Measurements from ENCODE around the gene SPEG. TPM values are rescaled to one million over a fixed set of nuclear protein-coding genes. Genes with fewer than 3 reads are reported as not detected.

The SPEG gene
- 0.09 and 0.42 TPM in 2 replicates for total RNA-seq

- ATAC-seq (ENCODE audit: low read depth) (no peak), DNase-seq (no peak)
- no peaks in the 10 kb centered on the region for H3K9me3 Mint-ChIP-seq
- intact Hi-C loops (cut with micrococcal nuclease): no loop called here
- H3K36me3 Mint-ChIP-seq (ENCODE audit: low read depth): no peaks in the 10 kb centered on the region
- ChIA-PET POLR2A (no interaction called here), CTCF (interaction anchor here (1.9 kb wide), 1 partner anchor 95 kb away, joined by 6 read pairs; no protein-coding TSS in a partner anchor)
- H3K27me3 Mint-ChIP-seq: peaks cover 33% of the 10 kb centered on the region
- no peak within 1 kb of the TSS for H3K4me3 Mint-ChIP-seq
- no peaks in the 10 kb centered on the region for H3K4me1 Mint-ChIP-seq
- TF ChIP-seq CTCF (IDR thresholded peaks at IDR 0.05): no peak
- H3K27ac Mint-ChIP-seq: no peak within 1 kb of the TSS
Measured at GRCh38 chr2:219434718-219435525, at the start of gene SPEG. SPEG (plus strand) TSS chr2:219434843; CDS start chr2:219434978, 135 bp downstream.

GRCh38 chr2:219384859-219385258, 49.8 kb upstream of the SPEG start:
- Mint-ChIP-seq H3K27me3 (no peaks in the 10 kb centered on the region), H3K4me1 (peaks cover 16% of the 10 kb centered on the region), H3K36me3 (ENCODE audit: low read depth) (peaks cover 68% of the 10 kb centered on the region), H3K4me3 (peak overlapping the region; percentile 19), H3K27ac (peak overlapping the region; percentile 22), H3K9me3 (no peaks in the 10 kb centered on the region)
- no peak for TF ChIP-seq CTCF (IDR thresholded peaks at IDR 0.05)
- intact Hi-C loops (cut with micrococcal nuclease): loop anchor here (5.0 to 10.0 kb wide), 5 partner anchors 257 to 980 kb away; partner anchors contain the start of genes CNOT9, RNF25, STK36 and USP37
- ATAC-seq (ENCODE audit: low read depth) (no peak), DNase-seq (no peak)
- CTCF ChIA-PET: no interaction called here
- POLR2A ChIA-PET: interaction anchor here (0.6 kb wide), 1 partner anchor 69 kb away, joined by 3 read pairs; no protein-coding TSS in a partner anchor

- Mint-ChIP-seq H3K27me3 (no peaks in the 10 kb centered on the region), H3K36me3 (ENCODE audit: low read depth) (peaks cover 61% of the 10 kb centered on the region), H3K27ac (no peak overlapping the region), H3K4me3 (peak overlapping the region; percentile 95), H3K9me3 (no peaks in the 10 kb centered on the region), H3K4me1 (peaks cover 16% of the 10 kb centered on the region)
- CTCF ChIA-PET: no interaction called here
- ATAC-seq (ENCODE audit: low read depth): no peak
- POLR2A ChIA-PET: no interaction called here
- TF ChIP-seq CTCF (IDR thresholded peaks at IDR 0.05): no peak
- DNase-seq: no peak
- intact Hi-C loops (cut with micrococcal nuclease): loop anchor here (5.0 to 10.0 kb wide), 5 partner anchors 256 to 981 kb away; partner anchors contain the start of genes CNOT9, RNF25, STK36 and USP37
Measured at GRCh38 chr2:219385958-219386520, 48.6 kb upstream of the SPEG start.

GRCh38 chr2:219386532-219387280, 47.9 kb upstream of the SPEG start:
- Mint-ChIP-seq H3K9me3 (no peaks in the 10 kb centered on the region), H3K27me3 (no peaks in the 10 kb centered on the region), H3K36me3 (ENCODE audit: low read depth) (peaks cover 54% of the 10 kb centered on the region), H3K27ac (peak overlapping the region; percentile 93), H3K4me1 (peaks cover 16% of the 10 kb centered on the region), H3K4me3 (peak overlapping the region; percentile 95)
- ATAC-seq (ENCODE audit: low read depth): no peak
- TF ChIP-seq CTCF (IDR thresholded peaks at IDR 0.05): no peak
- POLR2A ChIA-PET: interaction anchor here (0.7 to 2.6 kb wide), 11 partner anchors 108 to 727 kb away, joined by 3 to 20 read pairs (median 9); partner anchors contain the start of genes ABCB6, BCS1L, CHPF and CNPPD1
- no peak for DNase-seq
- CTCF ChIA-PET: no interaction called here
- intact Hi-C loops (cut with micrococcal nuclease): loop anchor here (1.0 to 10.0 kb wide), 6 partner anchors 211 to 982 kb away; partner anchors contain the start of genes CNOT9, RNF25, STK11IP and STK36
